Smooth muscle cell (in vitro differentiated cells): Measurements from ENCODE around the gene NCKIPSD. TPM values are rescaled to one million over a fixed set of nuclear protein-coding genes. Genes with fewer than 3 reads are reported as not detected.

Experiments used
- DNase-seq: peaks from one replicate; lab custom pipeline; 2025; ENCODE audit not compliant: unreplicated experiment; lab: John Stamatoyannopoulos, UW
- H2AFZ ChIP-seq: fragments of 200-600 bp; sonication (generic); 2 replicates; pipeline ENCODE4 v1.6.0; 2016; ENCODE audit warnings: antibody characterized with exemption, low read depth, mild to moderate bottlenecking
- H3F3A ChIP-seq: fragments of 200-600 bp; sonication (generic); 2 replicates; pipeline ENCODE4 v1.6.0; 2017; ENCODE audit warnings: antibody characterized with exemption, low read depth
- H3K27ac ChIP-seq: fragments of 200-600 bp; sonication (generic); 2 replicates; pipeline ENCODE4 v1.5.1; 2016; ENCODE audit warnings: low read depth, mild to moderate bottlenecking
- H3K27me3 ChIP-seq: fragments of 200-600 bp; sonication (generic); 2 replicates; pipeline ENCODE4 v1.6.1; 2016; ENCODE audit warnings: low read depth, mild to moderate bottlenecking
- H3K36me3 ChIP-seq: fragments of 200-600 bp; sonication (generic); 2 replicates; pipeline ENCODE4 v1.5.1; 2016; ENCODE audit warnings: low read depth
- H3K4me1 ChIP-seq: fragments of 200-600 bp; sonication (generic); 2 replicates; pipeline ENCODE4 v1.5.1; 2016; ENCODE audit warnings: low read depth
- H3K4me2 ChIP-seq: fragments of 200-600 bp; sonication (generic); 2 replicates; pipeline ENCODE4 v1.6.0; 2016; ENCODE audit warnings: mild to moderate bottlenecking
- H3K4me3 ChIP-seq: fragments of 200-600 bp; sonication (generic); 2 replicates; pipeline ENCODE4 v1.5.1; 2016; ENCODE audit warnings: mild to moderate bottlenecking
- H3K79me2 ChIP-seq: fragments of 200-600 bp; sonication (generic); 2 replicates; pipeline ENCODE4 v1.6.0; 2016; ENCODE audit warnings: low read depth, mild to moderate bottlenecking
- H3K9ac ChIP-seq: fragments of 200-600 bp; sonication (generic); 2 replicates; pipeline ENCODE4 v1.6.0; 2016; ENCODE audit warnings: low read depth
- H3K9me3 ChIP-seq: fragments of 200-600 bp; sonication (generic); replicated peaks from 2 replicates; pipeline ENCODE4 v1.5.1; 2016; ENCODE audit warnings: low read depth
- H4K20me1 ChIP-seq: fragments of 200-600 bp; sonication (generic); 2 replicates; pipeline ENCODE4 v1.6.0; 2016; ENCODE audit warnings: low read depth
- WGBS: methylation state at CpG from one replicate; pipeline ENCODE4 v1.1.7; 2016; ENCODE audit warnings: low lambda C conversion rate; 5-methylcytosine and 5-hydroxymethylcytosine counted together
- polyA plus RNA-seq: library from polyadenylated mRNA; unstranded; fragments of >200 nt; fragmentation: Nextera tagmentation; extraction: Ambion mirVana; gene quantifications from 2 replicates; pipeline ENCODE4 v1.2.1, GENCODE V29; 2016
- total RNA-seq: library from RNA; depleted of rRNA; stranded (reverse); fragments of >200 nt; gene quantifications from 2 replicates; pipeline ENCODE4 v1.2.3, GENCODE V29; 2014
- TF ChIP-seq, protein P1 (sequence below): fragments of 200-600 bp; sonication (generic); IDR thresholded peaks from 2 replicates; pipeline ENCODE4 v1.5.1; 2017; ENCODE audit warnings: borderline replicate concordance, mild to moderate bottlenecking, antibody characterized with exemption; ENCODE audit not compliant: insufficient read depth, poor library complexity, severe bottlenecking

Gene NCKIPSD
- total and polyA plus RNA-seq, 2 experiments from 2014 or later = 13.8 to 21.6 TPM

DNA sequence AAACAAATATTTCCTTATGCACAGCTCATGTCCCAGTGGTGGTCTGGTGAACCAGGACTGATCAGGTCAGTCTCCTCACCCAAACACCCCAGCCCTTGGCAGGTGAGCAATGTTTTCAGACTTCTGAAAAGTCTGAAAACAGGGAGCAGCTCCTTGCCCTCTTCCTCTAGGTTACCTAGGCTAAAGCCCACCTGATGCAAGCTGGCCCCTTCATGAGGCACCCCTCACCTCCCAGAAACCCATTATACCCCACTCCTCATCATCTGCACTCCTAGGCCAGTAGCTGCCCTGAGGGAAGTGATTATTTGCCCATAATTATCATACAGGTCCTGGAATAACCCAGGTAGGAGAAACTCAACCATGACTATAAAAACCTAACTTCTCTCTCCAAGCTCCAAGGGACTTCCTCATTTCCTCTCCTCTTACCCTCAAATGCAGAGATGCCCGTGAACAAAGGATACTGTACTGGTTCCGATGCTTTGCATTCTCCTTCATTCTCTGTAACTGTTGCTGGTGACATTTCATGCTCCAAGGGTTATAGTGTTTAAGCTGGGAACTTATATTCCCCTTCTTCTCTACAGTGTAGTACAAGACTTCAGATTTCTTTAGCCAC lies 5.2 kb upstream of the NCKIPSD start:
- H4K20me1 ChIP-seq = peaks cover 84% of the 10 kb centered on the region
- 100% methylated on average over 2 of the region's 2 CpGs for WGBS
- H3K27me3 ChIP-seq = no peaks in the 10 kb centered on the region
- H3K9ac ChIP-seq = no peak overlapping the region
- H3K4me3 ChIP-seq = no peak overlapping the region
- H3K27ac ChIP-seq = peak overlapping the region; percentile 27
- H3K9me3 ChIP-seq = no peaks in the 10 kb centered on the region
- H3K79me2 ChIP-seq = peaks cover 50% of the 10 kb centered on the region
- H3K4me1 ChIP-seq = peaks cover 21% of the 10 kb centered on the region
- DNase-seq = no peak
- H2AFZ ChIP-seq = no peak overlapping the region
- TF ChIP-seq, protein P1, sequence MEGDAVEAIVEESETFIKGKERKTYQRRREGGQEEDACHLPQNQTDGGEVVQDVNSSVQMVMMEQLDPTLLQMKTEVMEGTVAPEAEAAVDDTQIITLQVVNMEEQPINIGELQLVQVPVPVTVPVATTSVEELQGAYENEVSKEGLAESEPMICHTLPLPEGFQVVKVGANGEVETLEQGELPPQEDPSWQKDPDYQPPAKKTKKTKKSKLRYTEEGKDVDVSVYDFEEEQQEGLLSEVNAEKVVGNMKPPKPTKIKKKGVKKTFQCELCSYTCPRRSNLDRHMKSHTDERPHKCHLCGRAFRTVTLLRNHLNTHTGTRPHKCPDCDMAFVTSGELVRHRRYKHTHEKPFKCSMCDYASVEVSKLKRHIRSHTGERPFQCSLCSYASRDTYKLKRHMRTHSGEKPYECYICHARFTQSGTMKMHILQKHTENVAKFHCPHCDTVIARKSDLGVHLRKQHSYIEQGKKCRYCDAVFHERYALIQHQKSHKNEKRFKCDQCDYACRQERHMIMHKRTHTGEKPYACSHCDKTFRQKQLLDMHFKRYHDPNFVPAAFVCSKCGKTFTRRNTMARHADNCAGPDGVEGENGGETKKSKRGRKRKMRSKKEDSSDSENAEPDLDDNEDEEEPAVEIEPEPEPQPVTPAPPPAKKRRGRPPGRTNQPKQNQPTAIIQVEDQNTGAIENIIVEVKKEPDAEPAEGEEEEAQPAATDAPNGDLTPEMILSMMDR = no peak
- H3K4me2 ChIP-seq = no peak overlapping the region
- H3K36me3 ChIP-seq = peaks cover 15% of the 10 kb centered on the region
- peaks cover 69% of the 10 kb centered on the region for H3F3A ChIP-seq

GRCh38 chr3:48689384-48689783 lies 3.7 kb upstream of the NCKIPSD start:
- peaks cover 9% of the 10 kb centered on the region for H3K4me1 ChIP-seq
- TF ChIP-seq, protein P1 = no peak
- H3K27me3 ChIP-seq = no peaks in the 10 kb centered on the region
- H4K20me1 ChIP-seq = peaks cover 68% of the 10 kb centered on the region
- H2AFZ ChIP-seq = no peak overlapping the region
- peaks cover 58% of the 10 kb centered on the region for H3F3A ChIP-seq
- DNase-seq = no peak
- H3K9ac ChIP-seq = no peak overlapping the region
- H3K4me3 ChIP-seq = no peak overlapping the region
- H3K79me2 ChIP-seq = peaks cover 49% of the 10 kb centered on the region
- WGBS = 87% methylated on average over 5 of the region's 5 CpGs
- no peak overlapping the region for H3K27ac ChIP-seq
- no peak overlapping the region for H3K4me2 ChIP-seq
- H3K36me3 ChIP-seq = peaks cover 15% of the 10 kb centered on the region
- no peaks in the 10 kb centered on the region for H3K9me3 ChIP-seq

DNA sequence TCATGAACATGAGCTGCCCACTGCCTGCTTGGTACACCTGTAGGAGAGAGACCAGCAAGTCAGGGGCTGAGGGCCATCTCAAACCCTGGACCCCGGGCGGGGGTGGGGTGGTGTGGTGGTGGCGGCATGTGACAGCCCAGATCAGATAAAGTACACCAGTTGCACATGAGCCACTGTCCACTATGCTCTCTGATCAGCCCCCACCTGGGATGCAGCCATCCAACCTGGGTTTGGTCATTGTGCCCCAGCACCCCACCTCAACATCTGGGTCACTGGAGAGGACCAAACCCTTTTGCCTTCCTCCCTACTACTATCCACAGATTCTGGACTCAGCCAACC lies 3.0 kb upstream of the NCKIPSD start:
- peaks cover 47% of the 10 kb centered on the region for H3K79me2 ChIP-seq
- peaks cover 52% of the 10 kb centered on the region for H3F3A ChIP-seq
- WGBS = 100% methylated on average over 3 of the region's 3 CpGs
- H3K9me3 ChIP-seq = no peaks in the 10 kb centered on the region
- H3K4me3 ChIP-seq = no peak overlapping the region
- H4K20me1 ChIP-seq = peaks cover 62% of the 10 kb centered on the region
- no peak overlapping the region for H3K4me2 ChIP-seq
- no peaks in the 10 kb centered on the region for H3K27me3 ChIP-seq
- H3K27ac ChIP-seq = no peak overlapping the region
- H3K36me3 ChIP-seq = peaks cover 15% of the 10 kb centered on the region
- no peak overlapping the region for H3K9ac ChIP-seq
- no peak for DNase-seq
- H2AFZ ChIP-seq = no peak overlapping the region
- peaks cover 9% of the 10 kb centered on the region for H3K4me1 ChIP-seq
- TF ChIP-seq, protein P1 = no peak
